Adrenal gland (tissue), 12 donors: ENCODE measurements around the gene ACTN1. TPM values are rescaled to one million over a fixed set of nuclear protein-coding genes. Genes with fewer than 3 reads are reported as not detected.

Experiments used
- DNase-seq, 7 donors: peaks; one replicate each; pipeline ENCODE4 v3.0.0-alpha.2; 2019 to 2020
- H3K27ac ChIP-seq, 5 donors: fragments of 200-600 bp; sonication (generic) in 4 of 5; 1 replicate in 3 of 5; 2 replicates in 2 of 5; pipeline versions ENCODE4 v1.5.1 to v1.8.0; 2016 to 2020; ENCODE audit warnings: mild to moderate bottlenecking in 1 of 5
- H3K27me3 ChIP-seq: fragments of 200-600 bp; 2 replicates; pipeline ENCODE4 v1.8.0; 2021
- H3K36me3 ChIP-seq, 2 donors: fragments of 200-600 bp; replicated peaks in 1 of 2; 1 replicate in 1 of 2; 2 replicates in 1 of 2; pipeline versions ENCODE4 v1.5.1 to v1.8.0; 2018 to 2022
- H3K4me1 ChIP-seq, 2 donors: fragments of 200-600 bp; replicated peaks in 1 of 2; 1 replicate in 1 of 2; 2 replicates in 1 of 2; pipeline versions ENCODE4 v1.5.1 to v1.8.0; 2018 to 2021
- H3K4me3 ChIP-seq, 4 donors: fragments of 200-600 bp; sonication (generic) in 3 of 4; one replicate each; pipeline ENCODE4 v1.5.1; 2016 to 2018
- H3K9me3 ChIP-seq, 3 donors: fragments of 200-600 bp; sonication (generic) in 1 of 3; replicated peaks in 1 of 3; 1 replicate in 2 of 3; 2 replicates in 1 of 3; pipeline versions ENCODE4 v1.5.1 to v1.8.0; 2016 to 2021
- CTCF ChIP-seq, 6 experiments: fragments of 450-650 bp in 4 of 6; fragments of 200-600 bp in 2 of 6; sonication (generic) in 1 of 6; IDR thresholded peaks; 1 replicate in 5 of 6; 2 replicates in 1 of 6; pipeline versions ENCODE4 v1.5.1 to v1.8.0; 2016 to 2021; ENCODE audit warnings: antibody characterized with exemption in 6 of 6, mild to moderate bottlenecking in 2 of 6, moderate library complexity in 1 of 6
- POLR2A ChIP-seq, 2 donors: fragments of 450-650 bp; IDR thresholded peaks; one replicate each; pipeline ENCODE4 v1.6.1; 2017; ENCODE audit warnings: antibody characterized with exemption in 2 of 2, mild to moderate bottlenecking in 2 of 2, moderate library complexity in 1 of 2
- WGBS, 4 donors: extraction: QIAGEN DNeasy Blood & Tissue Kit in 2 of 4; methylation state at CpG; one replicate each; pipeline versions ENCODE4 v1.1.5 to v1.1.7; 2013 to 2017; 5-methylcytosine and 5-hydroxymethylcytosine counted together
- intact Hi-C, 2 donors: fragments of 100-400 bp; cut with DNase I; formaldehyde crosslinking; loops; one replicate each; pipeline versions ENCODE4 v1.14.1 to v1.15.0; 2022 to 2023
- polyA plus RNA-seq, 3 donors: library from polyadenylated mRNA; stranded (reverse); fragments of 200-250 nt in 2 of 3; fragments of 350-450 nt in 1 of 3; fragmentation: Illumina TruSeq in 1 of 3; extraction: RNeasy Lipid Tissue Mini Kit (QIAGEN cat#74804) in 1 of 3; gene quantifications; one replicate each; pipeline ENCODE4 v1.2.3, GENCODE V29; 2013 to 2014
- total RNA-seq, 9 donors: library from RNA; depleted of rRNA in 4 of 9; stranded (reverse); fragments of >200 nt in 4 of 9; fragments of 120-200 nt in 1 of 9; fragmentation: NEBNext Ultra II Directional in 1 of 9; extraction: Animal tissue kit (Norgen Biotek cat#: 25700) in 1 of 9; gene quantifications; one replicate each; pipeline versions ENCODE4 v1.1.0 to v1.2.4, GENCODE V29; 2013 to 2023
- donor health status: healthy with polysubstance abuse.
- donor health status: Bipolar disorder and iron deficiency.
- donor health status: DM: yes; HTN: yes; CAD: no.
- donor health status: DM: no; HTN: no; CAD: no.
- donor health status: DM: no; HTN: no; CAD: no.
- donor health status: DM: yes; HTN: yes; CAD: no.

Gene ACTN1
- total and polyA plus RNA-seq, 12 donors: 11.6 to 180 (median 74.3) TPM

GRCh38 chr14:68978172-68978911 lies 760 bp downstream of the ACTN1 start:
- WGBS, 4 donors: 0 to 1% (median 0%) methylated on average over 2 to 72 of the region's 72 CpGs
- H3K27me3 ChIP-seq: no peaks in the 10 kb centered on the region

DNA sequence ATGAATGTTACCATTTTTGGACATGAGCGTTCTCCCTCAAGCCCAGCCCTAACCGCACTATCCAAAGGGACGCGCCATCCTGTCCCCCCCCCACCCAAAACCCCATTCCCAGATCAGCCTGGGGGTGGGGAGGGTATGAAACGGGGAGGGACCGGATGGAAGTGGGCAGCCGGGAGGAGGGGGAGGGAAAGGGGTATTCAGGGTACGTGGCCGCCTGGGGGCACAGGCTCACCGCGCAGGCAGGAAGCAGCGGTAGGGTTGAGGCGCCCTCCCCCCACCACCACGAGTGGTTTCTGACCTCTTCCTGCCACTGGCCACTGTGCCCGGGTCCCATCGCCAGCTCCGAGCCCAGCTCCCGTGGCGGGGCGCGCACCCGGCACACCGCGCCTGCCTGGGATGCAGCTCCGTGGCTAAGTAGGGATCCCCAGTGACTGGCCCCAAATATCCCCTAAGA lies 1.4 kb downstream of the ACTN1 start:
- peak in 1 of 2 donors; percentile 49 for TF ChIP-seq POLR2A (IDR thresholded peaks at IDR 0.05)
- peak in 1 of 6 experiments; percentile 20 for TF ChIP-seq CTCF (IDR thresholded peaks at IDR 0.05)
- WGBS, 4 donors: 0 to 2% (median 1%) methylated on average over 4 to 25 of the region's 25 CpGs
- DNase-seq: peak; percentile 58 to 84 (median 74)
- no peaks in the 10 kb centered on the region for H3K9me3 ChIP-seq
- H3K4me1 ChIP-seq: peaks cover 20 to 45% of the 10 kb centered on the region in 2 donors
- peak overlapping the region; percentile 67 to 89 (median 72) for H3K4me3 ChIP-seq
- no peaks in the 10 kb centered on the region for H3K27me3 ChIP-seq
- H3K36me3 ChIP-seq: peaks cover 0 to 8% of the 10 kb centered on the region in 2 donors
- intact Hi-C loops: loop anchor here (5.0 to 10.0 kb wide), 4 partner anchors 63 to 127 kb away; no protein-coding TSS in a partner anchor
- peak overlapping the region in 4 of 5 donors; percentile 87 to 95 (median 92) for H3K27ac ChIP-seq

More at GRCh38 chr14:68978172-68978911, 760 bp downstream of the ACTN1 start:
- TF ChIP-seq CTCF (IDR thresholded peaks at IDR 0.05) (no peak), POLR2A (IDR thresholded peaks at IDR 0.05) (no peak)
- peak overlapping the region in 4 of 5 donors; percentile 87 to 95 (median 92) for H3K27ac ChIP-seq
- no peaks in the 10 kb centered on the region for H3K9me3 ChIP-seq
- H3K4me3 ChIP-seq: peak overlapping the region; percentile 67 to 89 (median 72)
- intact Hi-C loops: loop anchor here (5.0 to 10.0 kb wide), 4 partner anchors 64 to 126 kb away; no protein-coding TSS in a partner anchor
- DNase-seq: peak; percentile 61 to 79 (median 74)
- H3K4me1 ChIP-seq: peaks cover 26 to 51% of the 10 kb centered on the region in 2 donors
- peaks cover 0 to 2% of the 10 kb centered on the region in 2 donors for H3K36me3 ChIP-seq

- Histone ChIP-seq H3K4me1 (peaks cover 19 to 40% of the 10 kb centered on the region in 2 donors), H3K9me3 (no peaks in the 10 kb centered on the region), H3K36me3 (peaks cover 0 to 12% of the 10 kb centered on the region in 2 donors), H3K27me3 (no peaks in the 10 kb centered on the region), H3K4me3 (peak overlapping the region in 3 of 4 donors; percentile 67 to 89 (median 77)), H3K27ac (peak overlapping the region in 4 of 5 donors; percentile 87 to 95 (median 92))
- WGBS, 4 donors: 13 to 38% (median 20%) methylated on average over 6 to 8 of the region's 8 CpGs
- TF ChIP-seq CTCF (IDR thresholded peaks at IDR 0.05) (no peak), POLR2A (IDR thresholded peaks at IDR 0.05) (no peak)
- no peak for DNase-seq
- intact Hi-C loops: loop anchor here (5.0 to 10.0 kb wide), 4 partner anchors 62 to 128 kb away; no protein-coding TSS in a partner anchor
Observed at GRCh38 chr14:68977180-68977717, 1.9 kb downstream of the ACTN1 start.
